Bronchial epithelial cell (primary cell): Measurements from ENCODE around the gene TUT7. TPM values are rescaled to one million over a fixed set of nuclear protein-coding genes. Genes with fewer than 3 reads are reported as not detected.

ENCODE experiments used
- DNase-seq: peaks from one replicate; pipeline ENCODE4 v3.0.0-alpha.2; 2010; ENCODE audit warnings: low read depth
- FAIRE-seq: peaks from 2 replicates; lab custom pipeline; 2011; peaks lifted over from hg19 to GRCh38; lab: Jason Lieb, UNC
- H3K27me3 ChIP-seq: 2 replicates; pipeline ENCODE4 v1.5.1; 2011; ENCODE audit warnings: low read length; ENCODE audit not compliant: control insufficient read depth, insufficient read depth
- H3K36me3 ChIP-seq: 2 replicates; pipeline ENCODE4 v1.5.1; 2011; ENCODE audit warnings: low read length; ENCODE audit not compliant: control insufficient read depth, insufficient read depth
- H3K4me3 ChIP-seq: 2 replicates; pipeline ENCODE4 v1.5.1; 2011; ENCODE audit warnings: mild to moderate bottlenecking, low read depth, low read length, control low read depth
- total RNA-seq: library from RNA; depleted of rRNA; stranded (reverse); fragments of >200 nt; gene quantifications from 2 replicates; pipeline ENCODE4 v1.2.1, GENCODE V29; 2014
- TF ChIP-seq, protein P1 (sequence below): IDR thresholded peaks from 2 replicates; pipeline ENCODE4 v1.5.1; 2011; ENCODE audit warnings: mild to moderate bottlenecking, moderate library complexity, low read length, control low read depth, inconsistent platforms; ENCODE audit not compliant: insufficient read depth, severe bottlenecking

TUT7 gene
- total RNA-seq, 1 donor from 2014 or later = 24.7 TPM

DNA sequence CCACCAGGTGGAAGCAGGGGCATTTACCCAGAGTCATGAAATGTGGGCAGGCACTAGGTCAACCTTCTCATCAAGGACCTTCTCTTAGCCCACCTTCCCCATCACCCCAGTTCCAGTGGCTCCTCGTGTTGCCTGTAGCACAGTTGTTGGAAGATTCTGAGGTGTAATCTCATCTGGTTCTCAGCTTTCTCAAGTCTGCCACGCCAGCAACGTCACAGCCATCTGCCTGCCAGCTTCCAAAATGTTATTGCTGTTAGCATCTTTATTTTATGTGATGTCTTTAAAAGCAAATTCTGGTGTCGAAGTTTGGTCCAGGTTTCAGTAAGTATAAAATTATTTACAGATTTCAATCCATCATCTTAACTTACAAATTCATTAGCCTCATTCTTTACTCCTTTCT lies 105.5 kb downstream of the TUT7 start:
- FAIRE-seq (no peak), DNase-seq (no peak)
- no peaks in the 10 kb centered on the region for H3K36me3 ChIP-seq
- no peaks in the 10 kb centered on the region for H3K27me3 ChIP-seq
- TF ChIP-seq, protein P1, sequence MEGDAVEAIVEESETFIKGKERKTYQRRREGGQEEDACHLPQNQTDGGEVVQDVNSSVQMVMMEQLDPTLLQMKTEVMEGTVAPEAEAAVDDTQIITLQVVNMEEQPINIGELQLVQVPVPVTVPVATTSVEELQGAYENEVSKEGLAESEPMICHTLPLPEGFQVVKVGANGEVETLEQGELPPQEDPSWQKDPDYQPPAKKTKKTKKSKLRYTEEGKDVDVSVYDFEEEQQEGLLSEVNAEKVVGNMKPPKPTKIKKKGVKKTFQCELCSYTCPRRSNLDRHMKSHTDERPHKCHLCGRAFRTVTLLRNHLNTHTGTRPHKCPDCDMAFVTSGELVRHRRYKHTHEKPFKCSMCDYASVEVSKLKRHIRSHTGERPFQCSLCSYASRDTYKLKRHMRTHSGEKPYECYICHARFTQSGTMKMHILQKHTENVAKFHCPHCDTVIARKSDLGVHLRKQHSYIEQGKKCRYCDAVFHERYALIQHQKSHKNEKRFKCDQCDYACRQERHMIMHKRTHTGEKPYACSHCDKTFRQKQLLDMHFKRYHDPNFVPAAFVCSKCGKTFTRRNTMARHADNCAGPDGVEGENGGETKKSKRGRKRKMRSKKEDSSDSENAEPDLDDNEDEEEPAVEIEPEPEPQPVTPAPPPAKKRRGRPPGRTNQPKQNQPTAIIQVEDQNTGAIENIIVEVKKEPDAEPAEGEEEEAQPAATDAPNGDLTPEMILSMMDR = no peak
- H3K4me3 ChIP-seq = no peak overlapping the region

DNA sequence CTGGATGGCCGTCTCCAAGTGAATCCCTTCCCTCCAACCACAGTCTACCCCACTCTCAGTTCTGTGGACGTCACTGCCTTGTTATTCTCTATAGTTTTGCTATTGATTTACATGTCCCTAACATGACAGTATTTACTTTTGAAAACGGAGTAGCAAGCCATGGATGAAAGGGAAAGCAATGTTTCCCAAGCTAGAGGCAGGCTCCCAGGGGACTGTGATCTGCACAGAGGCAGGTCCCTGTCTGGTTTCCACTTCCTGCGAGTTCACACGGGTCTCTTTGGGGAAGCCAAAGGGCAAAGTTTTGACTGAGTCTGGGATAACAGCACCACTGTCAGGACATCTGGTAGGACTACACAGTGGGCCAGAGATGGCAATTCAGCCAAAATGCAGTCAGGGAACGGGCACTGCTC lies 107.5 kb downstream of the TUT7 start:
- Histone ChIP-seq H3K27me3 (no peaks in the 10 kb centered on the region), H3K4me3 (no peak overlapping the region), H3K36me3 (no peaks in the 10 kb centered on the region)
- TF ChIP-seq, protein P1 = no peak
- FAIRE-seq (no peak), DNase-seq (no peak)

DNA sequence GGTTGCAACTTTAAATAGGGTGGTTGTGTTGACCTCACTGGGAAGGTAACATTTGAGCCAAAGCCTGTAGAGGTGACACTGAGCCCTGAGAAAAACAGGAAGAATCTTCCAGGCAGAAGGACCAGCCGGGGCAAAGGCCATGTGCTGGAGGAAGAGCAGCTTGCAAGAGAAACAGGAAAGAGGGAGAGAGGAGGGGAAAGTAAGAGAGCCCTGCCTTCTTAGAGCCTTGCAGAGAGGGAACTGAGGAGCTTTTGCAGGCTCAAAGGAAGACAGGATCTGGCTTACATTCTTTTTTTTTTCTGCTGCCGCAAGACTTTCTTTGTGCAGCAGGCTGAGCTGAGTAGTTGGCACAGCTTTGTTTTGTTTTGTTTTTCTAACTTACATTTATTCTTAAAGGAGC lies 112.1 kb downstream of the TUT7 start:
- DNase-seq (no peak), FAIRE-seq (no peak)
- H3K27me3 ChIP-seq = no peaks in the 10 kb centered on the region
- no peak overlapping the region for H3K4me3 ChIP-seq
- no peaks in the 10 kb centered on the region for H3K36me3 ChIP-seq
- TF ChIP-seq, protein P1 = no peak

DNA sequence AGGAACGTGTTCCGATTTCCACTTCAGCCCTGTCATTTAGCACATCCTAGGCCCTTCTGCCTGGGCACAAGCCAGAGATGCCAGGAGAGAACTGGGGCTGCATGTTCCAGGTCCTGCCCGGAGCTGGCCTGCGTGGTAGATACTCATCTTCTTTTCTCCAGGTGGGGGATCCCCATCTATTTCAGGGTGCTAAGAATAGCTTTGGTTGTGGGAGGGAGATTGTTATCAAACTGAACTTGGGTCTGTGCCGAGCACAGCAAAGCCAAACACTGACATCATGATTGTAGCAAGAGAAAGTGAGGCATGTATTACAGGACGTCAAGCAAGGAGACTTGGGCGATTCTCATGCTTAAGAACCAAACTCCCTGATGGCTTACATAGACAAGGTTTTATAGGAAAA lies 113.0 kb downstream of the TUT7 start:
- Histone ChIP-seq H3K27me3 (no peaks in the 10 kb centered on the region), H3K36me3 (no peaks in the 10 kb centered on the region), H3K4me3 (no peak overlapping the region)
- FAIRE-seq (no peak), DNase-seq (no peak)
- TF ChIP-seq, protein P1 = no peak

DNA sequence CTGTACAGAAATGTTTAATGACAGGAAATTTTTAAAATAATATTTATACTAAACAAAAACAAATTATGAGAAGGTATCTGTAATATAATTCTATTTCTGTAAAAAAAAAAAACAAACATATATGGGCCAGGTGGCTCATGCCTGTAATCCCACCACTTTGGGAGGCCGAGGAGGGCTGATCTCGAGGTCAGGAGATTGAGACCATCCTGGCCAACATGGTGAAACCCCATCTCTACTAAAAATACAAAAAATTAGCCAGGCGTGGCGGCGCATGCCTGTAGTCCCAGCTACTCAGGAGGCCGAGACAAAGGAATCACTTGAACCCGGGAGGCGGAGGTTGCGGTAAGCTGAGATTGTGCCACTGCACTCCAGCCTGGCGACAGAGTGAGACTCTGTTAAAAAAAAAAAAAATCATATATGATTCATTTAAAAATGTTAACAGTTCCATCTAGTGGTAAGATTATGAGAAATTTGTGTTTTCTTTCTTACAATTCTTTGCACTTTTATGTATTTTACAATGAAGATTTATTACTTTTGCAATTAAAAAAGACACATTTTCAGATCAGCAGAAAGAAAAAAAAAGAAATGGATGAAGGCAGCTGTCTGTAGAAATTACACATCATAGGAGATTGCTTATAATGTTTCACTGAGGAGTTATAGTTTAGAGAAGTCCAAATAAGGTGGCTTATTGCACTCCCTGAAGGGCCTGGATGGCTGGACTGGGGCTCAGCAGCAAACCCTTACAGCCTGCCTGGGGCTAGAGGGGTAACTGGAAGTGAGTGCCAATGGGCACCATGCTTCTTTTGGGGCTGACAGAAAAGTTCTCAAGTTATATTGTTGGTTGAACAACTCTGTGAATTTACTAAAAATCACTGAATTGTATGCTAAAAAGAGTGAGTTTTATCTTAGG lies 115.1 kb downstream of the TUT7 start:
- DNase-seq = peak; percentile 30
- FAIRE-seq = no peak
- Histone ChIP-seq H3K36me3 (no peaks in the 10 kb centered on the region), H3K27me3 (no peaks in the 10 kb centered on the region), H3K4me3 (no peak overlapping the region)
- TF ChIP-seq, protein P1 = no peak

Other genes starting within 250 kb of the TUT7 start
- gene C9orf153, start 94.8 kb downstream of the TUT7 start, total RNA-seq = 0.26 TPM in 2 replicates
- gene ISCA1, start 71.9 kb downstream of the TUT7 start, total RNA-seq = 20.9 and 21.3 TPM in 2 replicates